ENCODE results near the gene AP3S2. TPM values are rescaled to one million over a fixed set of nuclear protein-coding genes. Genes with fewer than 3 reads are reported as not detected.

The AP3S2 gene
- polyA plus RNA-seq, 3 donors = 30.8 to 41.2 (median 32.4) TPM

- H3K9ac ChIP-seq (ENCODE audit: insufficient read depth, low read length, poor library complexity, severe bottlenecking) = no peak overlapping the region
These were observed 32.9 kb downstream of the AP3S2 start for GRCh38 chr15:89860891-89861290.

GRCh38 chr15:89860431-89860830, 33.4 kb downstream of the AP3S2 start:
- WGBS (ENCODE audit: insufficient coverage) = 100% methylated on average over 1 of the region's 3 CpGs
- Histone ChIP-seq H3K9ac (ENCODE audit: insufficient read depth, low read length, poor library complexity, severe bottlenecking) (no peak overlapping the region), H3K4me3 (replicated peaks in 1 of 3; ENCODE audit: low read depth in 2 of 3, low read length in 3 of 3) (no peak overlapping the region), H3K27ac (ENCODE audit: low read depth in 1 of 2, low read length in 2 of 2) (no peak overlapping the region), H2AFZ (ENCODE audit: insufficient read depth, low read depth, low read length, poor library complexity, severe bottlenecking) (no peak overlapping the region), H3K4me1 (ENCODE audit: control insufficient read depth in 1 of 2, insufficient read depth in 2 of 2, low read length in 2 of 2) (no peaks in the 10 kb centered on the region), H4K20me1 (ENCODE audit: insufficient read depth, low read length) (peaks cover 21% of the 10 kb centered on the region), H3K36me3 (replicated peaks in 1 of 2; ENCODE audit: control insufficient read depth in 1 of 2, insufficient read depth in 2 of 2, low read length in 2 of 2) (peaks cover 78 to 92% of the 10 kb centered on the region in 2 donors), H3K4me2 (replicated peaks; ENCODE audit: extremely low read depth, low read length, poor library complexity, severe bottlenecking) (no peak overlapping the region), H3K9me3 (replicated peaks in 1 of 2; ENCODE audit: control insufficient read depth in 1 of 2, insufficient read depth in 1 of 2, low read length in 2 of 2) (no peaks in the 10 kb centered on the region), H3K79me2 (ENCODE audit: insufficient read depth, low read length) (no peaks in the 10 kb centered on the region), H3K27me3 (ENCODE audit: control insufficient read depth in 2 of 2, insufficient read depth in 2 of 2, low read length in 2 of 2) (no peaks in the 10 kb centered on the region)
- no peaks in the 10 kb centered on the region for H3K27me3 Mint-ChIP-seq (ENCODE audit: low read depth in 3 of 3)
- intact Hi-C loops (cut with micrococcal nuclease) = no loop called here
- peaks cover 0 to 2% (median 0%) of the 10 kb centered on the region in 7 donors for H3K9me3 Mint-ChIP-seq
- H3K36me3 Mint-ChIP-seq = peaks cover 40 to 42% of the 10 kb centered on the region in 2 donors
- no peak for TF ChIP-seq CTCF (IDR thresholded peaks at IDR 0.05)
- H3K4me3 Mint-ChIP-seq = no peak overlapping the region
- peaks cover 7% of the 10 kb centered on the region for H3K4me1 Mint-ChIP-seq
- peak overlapping the region in 1 of 7 donors; percentile 46 for H3K27ac Mint-ChIP-seq
- no peak for DNase-seq

More at GRCh38 chr15:89860891-89861290, 32.9 kb downstream of the AP3S2 start:
- Histone ChIP-seq H3K4me2 (replicated peaks; ENCODE audit: extremely low read depth, low read length, poor library complexity, severe bottlenecking) (no peak overlapping the region), H3K27me3 (ENCODE audit: control insufficient read depth in 2 of 2, insufficient read depth in 2 of 2, low read length in 2 of 2) (no peaks in the 10 kb centered on the region), H3K36me3 (replicated peaks in 1 of 2; ENCODE audit: control insufficient read depth in 1 of 2, insufficient read depth in 2 of 2, low read length in 2 of 2) (peaks cover 79 to 95% of the 10 kb centered on the region in 2 donors), H4K20me1 (ENCODE audit: insufficient read depth, low read length) (peaks cover 21% of the 10 kb centered on the region), H3K4me3 (replicated peaks in 1 of 3; ENCODE audit: low read depth in 2 of 3, low read length in 3 of 3) (no peak overlapping the region), H3K27ac (ENCODE audit: low read depth in 1 of 2, low read length in 2 of 2) (no peak overlapping the region), H3K9me3 (replicated peaks in 1 of 2; ENCODE audit: control insufficient read depth in 1 of 2, insufficient read depth in 1 of 2, low read length in 2 of 2) (no peaks in the 10 kb centered on the region), H3K4me1 (ENCODE audit: control insufficient read depth in 1 of 2, insufficient read depth in 2 of 2, low read length in 2 of 2) (no peaks in the 10 kb centered on the region), H2AFZ (ENCODE audit: insufficient read depth, low read depth, low read length, poor library complexity, severe bottlenecking) (no peak overlapping the region), H3K79me2 (ENCODE audit: insufficient read depth, low read length) (no peaks in the 10 kb centered on the region)
- Mint-ChIP-seq H3K27me3 (ENCODE audit: low read depth in 3 of 3) (no peaks in the 10 kb centered on the region), H3K4me3 (no peak overlapping the region), H3K36me3 (peaks cover 42 to 45% of the 10 kb centered on the region in 2 donors), H3K9me3 (peaks cover 0 to 2% (median 0%) of the 10 kb centered on the region in 7 donors), H3K27ac (peak overlapping the region in 2 of 7 donors; percentile 16 to 65), H3K4me1 (peaks cover 7% of the 10 kb centered on the region)
- no CpG with 5 or more reads among the region's 2 CpGs for WGBS (ENCODE audit: insufficient coverage)
- DNase-seq = no peak
- no peak for TF ChIP-seq CTCF (IDR thresholded peaks at IDR 0.05)
- intact Hi-C loops (cut with micrococcal nuclease) = no loop called here
